HG02840 (cell line): ENCODE results near the gene BTBD9.
"Not testable (repeated sequence)": the region's sequence is repeated elsewhere in the genome, so short reads cannot be mapped to it uniquely, and the experiment has no call there.

Experiments used
- ATAC-seq: cut with Tn5 transposase; IDR thresholded peaks from one replicate; pipeline ENCODE4 v1.9.1; 2021; ENCODE audit warnings: mild to moderate bottlenecking, moderate library complexity, moderate number of reproducible peaks; ENCODE audit not compliant: unreplicated experiment, low FRiP score

The BTBD9 gene

DNA sequence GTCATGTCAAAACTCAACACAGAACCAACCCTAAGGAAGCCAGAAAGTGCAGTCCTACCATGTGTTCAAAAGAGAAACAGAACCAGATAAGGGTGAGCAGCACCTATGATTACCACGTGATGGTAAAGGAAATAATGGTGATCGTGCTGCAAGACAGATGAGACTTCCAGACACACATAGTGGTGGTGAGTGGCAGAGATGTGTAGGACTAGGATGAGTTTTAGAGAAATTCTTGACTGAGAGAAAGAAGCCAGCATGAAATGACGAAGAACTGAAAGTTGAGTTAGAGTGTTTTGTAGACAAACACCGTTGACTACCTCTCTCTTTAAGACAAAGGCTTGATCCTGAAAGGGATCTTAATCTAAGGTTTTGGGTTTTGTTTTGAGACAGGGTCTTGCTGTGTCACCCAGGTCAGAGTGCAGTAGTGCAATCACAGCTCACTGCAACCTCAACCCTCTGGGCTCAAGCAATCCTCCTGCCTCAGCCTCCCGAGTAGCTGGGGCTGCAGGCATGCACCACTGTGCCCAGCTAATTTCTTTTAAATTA lies 10.6 kb upstream of the BTBD9 start:
- no peak for ATAC-seq

DNA sequence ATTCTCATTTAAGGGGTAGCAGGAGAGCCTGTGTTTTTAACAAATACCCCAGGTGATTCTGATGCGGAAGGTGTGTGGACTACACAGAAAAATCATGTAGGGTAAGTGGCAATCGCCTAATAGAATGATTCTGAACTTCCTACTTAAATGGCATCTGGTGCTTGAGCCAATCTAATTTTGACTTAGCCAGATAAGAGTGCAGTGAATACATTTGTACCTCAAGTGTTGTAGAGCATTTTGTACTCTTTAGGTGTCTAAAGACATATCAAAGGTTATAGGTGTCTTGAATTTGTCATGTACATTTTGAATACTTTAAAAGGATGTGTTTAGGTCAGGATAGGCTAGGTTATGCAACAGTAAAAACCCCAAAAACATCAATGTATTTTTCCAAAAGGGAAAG lies 10.0 kb upstream of the BTBD9 start:
- ATAC-seq, result no peak

- ATAC-seq, result no peak
These were observed 8.9 kb upstream of the BTBD9 start for GRCh38 chr6:38648629-38649028.

GRCh38 chr6:38646166-38646878 lies 6.6 kb upstream of the BTBD9 start:
- ATAC-seq, result no peak

DNA sequence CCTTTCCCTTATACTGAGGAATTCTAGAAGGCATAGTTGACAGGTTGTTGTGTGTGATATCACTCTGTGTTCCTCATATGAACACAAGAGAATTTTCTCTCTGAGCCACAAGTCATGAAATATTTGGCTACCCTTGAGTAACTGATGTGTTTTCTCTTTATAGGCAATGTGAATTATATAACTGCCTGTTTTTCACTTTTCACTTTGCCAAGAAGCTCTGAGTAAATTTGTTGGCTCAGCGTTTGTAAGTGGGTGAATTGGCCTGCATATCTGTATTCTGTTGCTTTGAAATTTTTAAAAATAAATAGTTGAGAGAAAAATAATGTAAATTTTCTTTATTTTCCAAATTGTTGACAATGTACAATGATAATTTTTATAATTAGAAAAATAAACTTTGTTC lies 5.2 kb upstream of the BTBD9 start:
- no peak for ATAC-seq

- ATAC-seq, result peak; percentile 5
These were observed 634 bp upstream of the BTBD9 start for GRCh38 chr6:38640216-38640909.

DNA sequence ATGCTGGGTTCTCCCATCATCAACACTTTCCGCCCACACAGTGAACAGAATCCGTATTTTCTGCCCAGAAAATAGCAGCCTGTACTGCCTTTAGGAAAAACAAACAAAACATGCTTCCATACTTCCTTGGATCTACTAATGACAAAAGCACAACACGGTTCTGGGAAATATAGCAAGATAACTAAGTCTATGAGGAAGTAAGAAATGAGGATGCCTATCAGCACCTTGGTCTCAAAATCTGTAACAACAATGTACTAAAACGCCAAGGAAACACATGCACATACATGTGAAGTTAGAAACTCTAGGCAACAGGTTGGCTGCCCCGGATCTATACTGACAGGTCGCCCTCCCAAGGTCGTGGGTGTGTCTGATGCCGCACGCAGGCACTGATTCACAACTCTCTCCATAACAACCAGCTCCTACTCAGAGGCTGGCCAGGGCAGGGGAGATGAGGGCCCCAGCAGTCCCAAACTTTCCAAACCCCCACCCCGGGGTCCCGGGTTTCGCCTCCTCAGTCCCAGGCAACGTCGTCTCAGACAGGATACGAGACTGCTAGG lies 710 bp downstream of the BTBD9 start:
- ATAC-seq, result peak; percentile 20

GRCh38 chr6:38637756-38638155 lies 2.0 kb downstream of the BTBD9 start:
- no peak for ATAC-seq

DNA sequence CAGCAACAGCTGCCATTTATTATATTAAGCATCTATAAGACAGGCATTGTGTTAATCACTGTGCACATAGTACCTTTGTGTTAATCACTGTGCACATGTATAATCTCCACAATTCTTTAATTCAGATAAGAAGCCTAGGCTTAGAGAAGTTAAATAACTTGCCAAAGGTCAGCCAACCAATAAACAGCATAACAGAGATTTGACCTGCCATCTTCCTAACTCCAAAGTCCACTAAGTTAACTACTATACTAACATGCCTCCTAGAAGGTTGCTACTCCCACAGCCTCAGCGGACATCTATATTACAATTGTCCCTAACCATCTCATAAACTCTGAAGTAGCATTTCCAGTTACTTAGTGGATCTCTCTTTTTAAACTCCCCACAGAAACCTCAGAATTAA lies 3.7 kb downstream of the BTBD9 start:
- no peak for ATAC-seq

DNA sequence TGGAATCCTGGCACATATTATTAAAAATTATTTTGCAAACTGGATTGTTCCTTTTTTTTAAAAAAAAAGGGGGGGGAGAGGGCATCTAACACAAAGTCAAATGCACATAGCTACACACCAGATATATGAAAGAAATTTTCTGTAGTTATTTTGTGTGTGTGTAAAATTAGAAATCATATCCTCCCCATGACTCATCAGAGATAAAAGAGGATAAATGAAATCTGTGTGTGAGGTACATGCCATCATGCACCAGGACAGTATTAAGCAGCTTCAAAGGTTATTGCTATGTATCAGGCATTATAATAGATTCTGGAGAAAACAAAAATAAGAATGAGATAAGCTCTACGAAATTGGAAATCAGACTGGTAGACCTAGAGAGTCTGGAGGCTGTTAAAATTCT lies 5.2 kb downstream of the BTBD9 start:
- ATAC-seq, result no peak

GRCh38 chr6:38632490-38632889 lies 7.2 kb downstream of the BTBD9 start:
- ATAC-seq, result no peak

GRCh38 chr6:38631186-38631783 lies 8.4 kb downstream of the BTBD9 start:
- ATAC-seq, result no peak

DNA sequence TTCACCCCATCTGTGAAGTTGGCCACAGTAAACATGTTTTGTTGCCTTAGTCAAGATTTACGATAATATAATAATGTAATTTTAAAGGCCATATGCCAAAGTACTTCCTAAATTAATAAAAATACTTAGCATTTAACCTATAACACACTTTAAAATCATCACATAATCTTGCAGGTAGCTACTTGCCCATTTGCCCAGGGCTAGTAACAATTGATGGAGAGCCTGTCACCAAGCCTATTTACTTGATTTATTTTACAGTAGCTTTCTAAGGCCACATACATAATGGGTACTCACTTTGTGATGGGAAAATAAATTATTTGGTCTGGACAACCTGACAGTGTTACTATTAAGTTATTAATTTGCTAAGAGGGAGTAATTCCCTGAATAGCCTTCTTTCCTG lies 14.5 kb downstream of the BTBD9 start:
- no peak for ATAC-seq

DNA sequence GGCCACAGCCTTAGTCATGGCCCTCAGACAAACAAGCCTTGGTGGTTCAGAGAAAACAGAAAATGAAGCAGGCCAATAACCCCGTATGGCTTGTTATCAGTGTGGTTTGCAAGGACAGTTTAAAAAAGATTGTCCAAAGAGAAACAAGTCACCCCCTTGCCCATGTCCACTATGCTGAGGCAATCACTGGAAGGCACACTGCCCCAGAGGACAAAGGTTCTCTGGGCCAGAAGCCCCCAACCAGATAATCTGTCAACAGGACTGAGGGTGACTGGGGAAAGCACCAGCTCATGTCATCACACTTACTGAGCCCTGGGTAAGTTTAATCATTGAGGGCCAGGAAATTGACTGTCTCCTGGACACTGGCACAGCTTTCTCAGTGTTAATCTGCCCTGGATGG lies 20.4 kb downstream of the BTBD9 start:
- ATAC-seq, result not testable (repeated sequence)

GRCh38 chr6:38618301-38618700 lies 21.4 kb downstream of the BTBD9 start:
- not testable (repeated sequence) for ATAC-seq

DNA sequence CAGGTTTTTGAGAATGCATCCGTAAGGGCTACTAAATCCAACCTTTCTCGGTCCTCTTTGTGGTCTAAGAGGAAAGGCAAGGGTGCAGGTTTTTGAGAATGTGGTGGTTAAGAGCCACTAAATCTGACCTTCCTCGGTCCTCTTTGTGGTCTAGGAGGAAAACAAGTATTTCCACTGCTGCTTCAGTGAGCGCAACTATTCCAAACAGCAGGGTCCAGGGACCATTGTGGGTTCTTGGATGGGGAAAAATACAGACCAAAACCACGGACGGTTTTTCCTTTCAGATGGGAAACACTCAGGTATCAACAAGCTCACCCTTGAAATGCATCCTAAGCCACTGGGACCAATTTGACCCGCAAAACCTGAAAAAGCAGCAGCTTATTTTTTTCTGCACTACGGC lies 21.9 kb downstream of the BTBD9 start:
- no peak for ATAC-seq

- no peak for ATAC-seq
These were observed 27.4 kb downstream of the BTBD9 start for GRCh38 chr6:38612143-38612965.

GRCh38 chr6:38610050-38610625 lies 29.6 kb downstream of the BTBD9 start:
- no peak for ATAC-seq

DNA sequence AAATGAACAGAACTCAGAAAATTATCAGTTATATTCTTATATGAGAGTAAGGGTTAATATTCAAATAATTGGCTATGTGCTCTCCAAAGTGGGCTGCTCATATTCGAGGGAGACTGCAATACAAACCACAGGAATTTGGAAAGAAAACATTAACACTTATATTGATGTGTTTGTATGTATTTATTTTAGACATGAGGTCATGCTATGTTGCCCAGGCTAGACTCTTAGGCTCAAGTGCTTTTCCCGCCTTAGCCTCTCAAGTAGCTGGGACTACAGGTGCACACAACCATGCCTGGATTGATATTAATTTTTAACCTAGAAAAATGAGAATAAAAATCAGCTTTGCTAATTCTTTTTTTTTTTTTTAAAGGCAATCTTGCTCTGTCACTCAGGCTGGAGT lies 35.0 kb downstream of the BTBD9 start:
- no peak for ATAC-seq

- no peak for ATAC-seq
These were observed 35.8 kb downstream of the BTBD9 start for GRCh38 chr6:38603966-38604365.
